ENCODE results near the gene ZMIZ1.
"Not testable (repeated sequence)": the region's sequence is repeated elsewhere in the genome, so short reads cannot be mapped to it uniquely, and the experiment has no call there.

Gene ZMIZ1

GRCh38 chr10:79327090-79327457 is 258.3 kb downstream of the ZMIZ1 start:
- no peak for DNase-seq (ENCODE audit: low spot score)

DNA sequence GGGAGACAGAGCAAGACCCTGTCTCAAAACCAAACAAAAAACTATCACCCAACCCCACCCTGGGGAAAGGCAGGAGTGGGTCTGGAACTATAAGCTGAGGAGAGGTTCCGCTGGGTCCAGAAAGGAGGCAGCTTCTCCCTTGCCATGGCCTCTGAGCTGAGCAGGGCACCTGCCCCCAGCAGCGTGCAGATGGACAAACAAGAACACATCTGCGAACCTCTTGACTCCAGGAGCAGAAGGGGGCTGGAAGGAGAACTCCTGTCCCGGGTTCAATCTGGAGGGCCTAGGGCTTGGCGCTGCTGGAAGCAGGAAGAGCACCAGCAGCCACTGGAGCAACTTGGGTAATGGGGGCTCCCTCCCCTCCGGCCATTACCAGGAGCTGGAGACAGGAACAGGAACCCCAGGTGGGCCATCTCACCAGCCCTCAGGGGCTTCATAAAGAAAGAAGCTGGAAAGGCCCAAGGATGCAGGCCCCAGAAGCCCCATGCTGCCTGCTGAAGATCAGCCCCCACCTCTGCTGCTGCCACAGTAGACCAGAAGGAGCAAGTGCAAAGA is 259.5 kb downstream of the ZMIZ1 start:
- no peak for DNase-seq (ENCODE audit: low spot score)

DNA sequence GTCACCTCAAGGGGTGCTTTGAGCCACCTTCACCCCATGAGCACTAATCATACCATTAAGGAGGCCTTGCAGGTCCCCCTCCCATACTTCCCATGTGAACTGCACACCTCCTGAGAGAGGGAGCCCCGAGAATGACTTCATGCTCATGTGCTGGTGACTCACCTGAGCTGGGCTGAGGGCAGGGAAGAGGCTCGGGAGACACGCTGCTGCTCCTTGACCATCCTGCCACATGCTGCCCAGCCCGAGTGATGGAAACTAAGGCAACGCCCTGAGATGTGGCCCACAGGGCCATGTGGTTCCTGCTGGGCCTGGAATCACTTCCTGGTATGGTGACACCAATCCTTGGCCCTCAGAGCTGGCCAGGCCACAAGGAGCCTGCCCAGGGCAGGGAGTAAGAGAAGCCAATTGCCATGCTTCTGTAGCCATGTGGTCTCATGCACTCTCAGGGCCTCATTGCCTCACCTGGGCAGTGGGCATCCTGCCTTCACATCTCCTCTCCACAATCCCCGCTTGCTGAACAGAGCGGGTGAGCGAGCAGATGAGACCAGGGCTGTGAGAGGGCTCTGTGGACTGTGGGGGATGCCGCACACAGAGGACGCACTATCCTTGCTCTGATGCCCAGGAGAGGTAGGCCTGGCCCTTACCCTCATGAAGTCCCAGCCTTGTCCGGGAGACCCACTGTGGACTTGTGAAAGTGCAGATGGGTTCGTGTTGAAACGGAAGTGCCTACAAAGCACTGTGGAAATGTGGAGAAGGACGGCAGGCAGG is 260.2 kb downstream of the ZMIZ1 start:
- no peak for DNase-seq (ENCODE audit: low spot score)

DNA sequence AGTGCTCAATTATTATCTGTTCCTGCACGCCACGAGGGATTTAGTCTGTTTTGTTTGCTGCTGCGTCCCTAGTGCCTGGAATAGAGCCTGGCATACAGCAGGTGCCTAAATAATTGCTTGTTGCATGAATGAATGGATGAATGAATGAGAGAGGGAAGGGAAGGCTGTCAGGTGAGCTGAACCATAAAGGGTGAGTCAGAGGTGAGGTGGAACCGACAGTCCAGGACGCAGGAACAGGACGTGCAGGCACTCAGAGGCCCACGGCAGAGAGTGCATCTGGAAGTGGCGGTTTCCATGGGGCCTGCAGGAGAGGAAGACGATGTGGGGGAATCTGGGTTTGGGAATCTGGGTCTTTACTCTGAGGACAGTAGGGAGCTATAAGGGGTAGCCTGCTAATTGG is 260.8 kb downstream of the ZMIZ1 start:
- DNase-seq (ENCODE audit: low spot score) = no peak

GRCh38 chr10:79331226-79331625 is 262.5 kb downstream of the ZMIZ1 start:
- DNase-seq (ENCODE audit: low spot score) = no peak

- DNase-seq (ENCODE audit: low spot score) = peak; percentile 86
Observed at GRCh38 chr10:79331709-79332108, 262.9 kb downstream of the ZMIZ1 start.

DNA sequence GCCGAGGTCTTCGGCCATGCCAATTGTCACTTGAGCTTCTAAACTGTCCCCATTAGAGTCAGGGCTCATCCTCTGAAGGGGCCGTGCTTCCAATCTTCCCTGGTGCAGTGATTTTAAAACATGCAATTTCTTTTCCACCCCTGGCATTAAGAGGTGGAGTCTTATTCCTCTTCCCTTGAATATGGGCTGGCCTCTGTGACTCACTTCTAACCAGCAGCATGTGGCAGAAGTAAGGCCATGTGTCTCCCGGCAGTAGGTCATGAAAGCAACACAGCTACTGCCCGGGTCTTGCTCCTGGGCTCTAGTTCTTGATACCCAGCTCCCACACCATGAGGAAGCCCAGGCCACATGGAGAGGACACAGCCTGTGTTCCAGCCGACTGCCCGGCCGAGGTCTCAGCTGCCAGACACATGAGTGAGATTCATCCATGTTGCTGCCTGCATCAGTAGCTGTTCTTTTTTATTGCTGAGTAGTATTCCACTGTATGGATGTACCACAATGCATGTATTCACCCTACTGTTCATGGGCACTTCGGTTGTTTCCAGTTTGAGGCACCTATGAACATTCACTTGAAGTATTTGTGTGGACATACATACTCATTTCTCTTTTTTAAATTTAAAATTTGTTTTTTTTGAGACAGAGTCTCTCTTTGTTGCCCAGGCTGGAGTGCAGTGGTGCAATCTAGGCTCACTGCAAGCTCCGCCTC is 264.0 kb downstream of the ZMIZ1 start:
- not testable (repeated sequence) for DNase-seq (ENCODE audit: low spot score)

DNA sequence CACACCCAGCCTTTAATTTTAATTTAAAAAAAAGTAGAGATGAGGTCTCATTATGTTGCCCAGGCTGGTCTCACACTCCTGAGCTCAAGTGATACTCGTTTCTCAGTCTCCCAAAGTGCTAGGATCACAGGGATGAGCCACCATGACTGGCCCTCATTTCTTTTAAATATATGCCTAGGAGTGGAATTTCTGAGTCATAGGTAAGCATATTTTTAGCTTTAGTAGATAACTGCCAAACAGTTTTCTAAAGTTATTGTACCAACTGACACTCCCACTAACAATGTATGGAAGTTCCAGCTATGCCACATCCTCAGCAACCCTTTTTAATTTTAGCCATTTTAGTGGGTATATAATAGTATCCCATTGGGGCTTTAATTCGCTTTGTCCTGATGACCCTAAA is 264.7 kb downstream of the ZMIZ1 start:
- DNase-seq (ENCODE audit: low spot score) = no peak

DNA sequence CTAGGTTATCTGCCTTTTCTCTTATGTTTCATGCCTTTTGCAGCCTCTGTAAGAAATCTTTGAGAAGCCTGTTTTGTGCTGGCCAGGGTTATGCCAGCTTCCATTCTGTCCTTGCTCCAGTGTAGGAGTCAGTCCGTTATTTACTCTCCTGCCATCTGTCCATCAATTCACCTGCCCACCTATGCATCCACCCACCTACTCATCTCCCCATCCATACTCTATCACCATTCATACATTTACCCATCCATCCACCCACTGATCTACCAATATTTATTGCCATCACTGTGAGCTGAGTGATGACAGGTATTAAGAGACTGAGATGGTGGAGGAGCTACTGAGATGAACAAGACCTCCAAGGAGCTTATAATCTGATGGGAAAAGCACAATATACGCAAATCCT is 265.8 kb downstream of the ZMIZ1 start:
- no peak for DNase-seq (ENCODE audit: low spot score)

- no peak for DNase-seq (ENCODE audit: low spot score)
Observed at GRCh38 chr10:79335094-79335469, 266.3 kb downstream of the ZMIZ1 start.

DNA sequence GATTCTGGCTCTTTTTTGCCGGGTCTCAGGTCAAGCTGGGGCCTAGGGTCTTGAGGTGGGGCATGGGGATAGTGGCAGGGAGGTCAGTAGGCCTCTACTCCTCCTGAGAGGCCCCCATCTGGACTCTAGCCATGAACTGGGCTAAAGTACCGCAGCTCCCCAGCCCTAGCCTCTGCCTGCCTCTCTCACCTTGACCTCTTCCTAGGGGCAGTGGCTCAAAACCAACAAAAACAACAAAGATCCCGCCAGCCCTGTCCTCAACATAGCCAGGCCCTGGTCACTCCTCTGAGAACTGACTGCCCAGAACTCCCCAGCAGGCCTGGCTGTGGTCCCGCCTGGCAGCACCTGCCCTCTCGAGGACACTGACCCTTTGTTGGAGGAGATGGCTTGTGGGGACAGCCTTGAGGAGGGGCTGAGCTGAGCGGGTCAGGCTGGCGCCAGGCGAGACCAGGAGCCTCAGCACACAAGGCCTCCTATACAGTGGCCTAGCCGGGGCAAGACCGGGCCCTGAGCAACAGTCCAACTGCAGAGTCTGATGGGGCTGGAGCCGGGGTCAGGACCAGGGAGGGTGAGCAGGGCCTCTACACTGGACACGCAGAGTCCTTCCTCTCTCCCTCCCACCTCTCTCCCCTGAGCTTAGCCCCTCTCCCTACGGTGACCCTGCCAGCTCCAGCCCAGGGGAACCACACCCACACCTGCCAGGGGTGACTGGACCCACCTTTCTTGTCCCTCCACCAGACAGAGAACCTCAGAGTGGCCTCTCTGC is 266.9 kb downstream of the ZMIZ1 start:
- no peak for DNase-seq (ENCODE audit: low spot score)

- no peak for DNase-seq (ENCODE audit: low spot score)
Observed at GRCh38 chr10:79336276-79336675, 267.5 kb downstream of the ZMIZ1 start.

GRCh38 chr10:79336739-79337138 is 268.0 kb downstream of the ZMIZ1 start:
- DNase-seq (ENCODE audit: low spot score) = no peak

DNA sequence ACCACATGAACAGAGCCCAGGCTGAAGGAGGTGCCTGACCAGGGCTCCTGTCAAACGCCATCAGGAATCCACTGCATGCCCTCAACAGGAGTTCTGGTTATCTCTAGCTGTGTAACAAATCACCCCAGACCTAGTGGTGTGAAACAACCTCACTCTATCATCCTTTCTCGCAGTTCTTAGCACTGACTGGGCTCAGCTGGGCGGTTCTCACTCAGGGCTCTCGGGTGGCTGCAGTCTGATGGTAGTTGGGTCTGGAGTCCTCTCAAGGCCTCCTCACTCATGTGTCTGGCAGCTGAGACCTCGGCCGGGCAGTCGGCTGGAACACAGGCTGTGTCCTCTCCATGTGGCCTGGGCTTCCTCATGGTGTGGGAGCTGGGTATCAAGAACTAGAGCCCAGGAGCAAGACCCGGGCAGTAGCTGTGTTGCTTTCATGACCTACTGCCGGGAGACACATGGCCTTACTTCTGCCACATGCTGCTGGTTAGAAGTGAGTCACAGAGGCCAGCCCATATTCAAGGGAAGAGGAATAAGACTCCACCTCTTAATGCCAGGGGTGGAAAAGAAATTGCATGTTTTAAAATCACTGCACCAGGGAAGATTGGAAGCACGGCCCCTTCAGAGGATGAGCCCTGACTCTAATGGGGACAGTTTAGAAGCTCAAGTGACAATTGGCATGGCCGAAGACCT is 269.2 kb downstream of the ZMIZ1 start:
- not testable (repeated sequence) for DNase-seq (ENCODE audit: low spot score)

GRCh38 chr10:79339266-79339665 is 270.5 kb downstream of the ZMIZ1 start:
- DNase-seq (ENCODE audit: low spot score) = no peak

GRCh38 chr10:79340646-79341244 is 272.0 kb downstream of the ZMIZ1 start:
- DNase-seq (ENCODE audit: low spot score) = no peak

GRCh38 chr10:79342295-79342761 is 273.6 kb downstream of the ZMIZ1 start:
- no peak for DNase-seq (ENCODE audit: low spot score)

GRCh38 chr10:79342811-79343561 is 274.2 kb downstream of the ZMIZ1 start:
- DNase-seq (ENCODE audit: low spot score) = no peak

DNA sequence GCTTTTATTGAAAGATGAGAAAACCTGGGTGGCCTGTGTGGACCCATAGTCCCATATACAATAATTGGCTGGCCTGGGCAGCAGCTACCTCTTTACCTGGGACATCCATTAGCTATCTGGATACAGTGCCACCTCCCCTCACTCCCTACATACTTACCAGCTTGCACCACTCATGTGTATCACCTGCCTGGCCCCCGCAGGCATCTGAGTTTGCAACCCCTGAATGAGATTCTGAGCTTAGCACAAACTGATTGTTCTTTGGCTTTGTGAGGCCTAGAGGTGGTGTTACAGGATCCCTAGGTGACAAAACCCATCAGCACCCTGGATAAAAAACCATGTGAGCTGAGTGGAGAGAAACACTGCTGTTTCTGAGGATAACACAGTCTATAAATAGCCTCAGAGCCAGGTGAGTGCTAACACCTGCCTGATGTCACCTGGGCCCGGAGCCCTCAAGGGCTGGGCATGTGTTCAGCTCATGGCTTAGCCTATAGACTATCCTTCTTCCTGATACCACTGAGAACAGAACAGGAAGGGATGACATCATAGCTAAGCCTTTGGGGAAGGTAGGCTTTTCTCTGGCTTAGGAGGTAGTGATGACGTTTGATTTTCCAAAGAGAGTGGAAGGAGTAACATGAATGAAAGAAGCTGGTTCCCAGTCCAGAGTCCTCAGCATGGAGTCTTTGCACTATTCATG is 275.9 kb downstream of the ZMIZ1 start:
- DNase-seq (ENCODE audit: low spot score) = no peak

Measured in CD4-positive, alpha-beta T cell treated with Interleukin-15 for 4 hours (primary cell).